HG03469 (cell line): ENCODE measurements around the gene NR6A1.

Experiments
- ATAC-seq: cut with Tn5 transposase; IDR thresholded peaks from one replicate; pipeline ENCODE4 v1.9.1; 2021; ENCODE audit warnings: mild to moderate bottlenecking, moderate library complexity, moderate number of reproducible peaks; ENCODE audit not compliant: unreplicated experiment

Gene NR6A1

DNA sequence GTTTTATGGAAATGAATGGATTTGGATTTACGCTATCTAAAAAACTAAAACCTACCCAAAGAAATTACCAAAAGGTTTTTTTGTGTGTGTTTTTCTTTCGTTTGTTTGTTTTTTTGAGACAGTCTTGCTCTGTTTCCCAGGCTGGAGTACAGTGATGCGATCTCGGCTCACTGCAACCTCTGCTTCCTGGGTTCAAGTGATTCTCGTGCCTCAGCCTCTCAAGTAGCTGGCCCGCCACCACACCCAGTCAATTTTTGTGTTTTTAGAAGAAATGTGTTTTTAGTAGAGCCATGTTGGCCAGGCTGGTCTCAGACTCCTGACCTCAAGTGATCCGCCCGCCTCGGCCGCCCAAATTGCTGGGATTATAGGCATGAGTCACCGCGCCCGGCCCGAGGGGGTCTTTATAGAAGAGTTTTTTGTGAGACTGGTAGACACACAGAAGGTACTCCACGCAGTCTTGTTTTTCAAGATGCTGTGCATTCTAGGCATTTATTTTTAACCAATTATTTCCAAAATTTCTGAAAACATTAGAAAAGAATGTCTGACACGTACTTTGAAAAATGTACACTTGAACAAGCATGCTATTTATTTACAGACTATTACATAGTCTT, 75.7 kb downstream of the NR6A1 start:
- ATAC-seq, result no peak

DNA sequence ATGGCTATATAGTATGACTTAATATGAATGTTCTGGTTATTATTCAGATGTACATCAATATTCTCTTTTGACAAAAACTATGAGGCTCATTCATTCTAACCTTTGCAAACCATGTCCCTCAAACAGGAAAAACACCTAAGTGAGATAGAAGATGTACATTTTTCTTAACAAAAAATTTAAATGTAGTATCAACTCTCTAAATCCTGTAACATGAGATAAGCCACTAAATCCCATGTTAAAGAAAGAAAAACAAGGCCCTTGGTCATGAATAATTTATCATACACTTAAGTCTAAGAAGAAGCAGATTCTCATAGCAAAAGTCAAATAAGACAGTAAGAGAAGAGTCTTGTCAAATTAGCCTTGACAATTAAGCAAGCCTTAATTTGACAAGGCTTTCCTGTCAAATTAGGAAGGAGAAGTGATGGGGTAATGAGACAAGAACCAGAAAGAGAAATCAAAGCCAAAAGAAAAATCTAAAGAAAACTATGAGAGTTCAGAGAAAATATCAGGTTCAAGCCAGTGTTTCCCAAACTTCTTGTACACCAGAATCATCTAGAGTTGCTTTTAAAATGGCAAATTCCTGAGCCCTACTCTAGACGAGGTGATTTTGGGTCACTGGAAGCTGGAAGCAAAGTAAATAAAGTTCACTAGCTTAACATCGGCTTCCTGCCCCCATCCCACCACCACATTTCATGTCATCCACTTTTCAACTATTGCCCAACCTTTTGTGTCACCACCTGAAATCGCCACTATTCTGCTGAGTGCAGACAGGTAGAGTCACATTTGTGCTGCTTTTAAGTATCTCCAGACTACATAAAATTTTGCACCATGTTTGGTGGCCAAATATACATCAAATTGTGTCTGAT, 76.5 kb downstream of the NR6A1 start:
- ATAC-seq, result no peak

DNA sequence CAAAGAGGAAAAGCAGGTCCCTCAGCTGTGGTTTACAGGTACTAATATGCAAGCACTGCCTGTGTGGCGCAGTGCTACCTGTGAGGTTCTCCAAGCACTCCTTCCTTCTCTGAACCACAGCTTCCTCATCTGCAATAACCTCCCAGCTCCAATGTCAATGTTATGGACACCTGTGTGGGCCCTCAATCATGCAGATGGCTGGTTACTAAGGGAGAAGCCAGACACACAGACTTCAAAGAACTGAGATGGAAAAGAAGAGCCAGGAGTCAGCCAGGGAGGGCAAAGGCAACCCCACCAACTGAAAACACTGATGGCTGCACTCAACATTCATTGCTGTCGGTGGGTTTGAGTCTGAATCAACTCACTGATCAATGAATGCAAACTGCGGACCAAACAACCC, 77.7 kb downstream of the NR6A1 start:
- ATAC-seq, result no peak

DNA sequence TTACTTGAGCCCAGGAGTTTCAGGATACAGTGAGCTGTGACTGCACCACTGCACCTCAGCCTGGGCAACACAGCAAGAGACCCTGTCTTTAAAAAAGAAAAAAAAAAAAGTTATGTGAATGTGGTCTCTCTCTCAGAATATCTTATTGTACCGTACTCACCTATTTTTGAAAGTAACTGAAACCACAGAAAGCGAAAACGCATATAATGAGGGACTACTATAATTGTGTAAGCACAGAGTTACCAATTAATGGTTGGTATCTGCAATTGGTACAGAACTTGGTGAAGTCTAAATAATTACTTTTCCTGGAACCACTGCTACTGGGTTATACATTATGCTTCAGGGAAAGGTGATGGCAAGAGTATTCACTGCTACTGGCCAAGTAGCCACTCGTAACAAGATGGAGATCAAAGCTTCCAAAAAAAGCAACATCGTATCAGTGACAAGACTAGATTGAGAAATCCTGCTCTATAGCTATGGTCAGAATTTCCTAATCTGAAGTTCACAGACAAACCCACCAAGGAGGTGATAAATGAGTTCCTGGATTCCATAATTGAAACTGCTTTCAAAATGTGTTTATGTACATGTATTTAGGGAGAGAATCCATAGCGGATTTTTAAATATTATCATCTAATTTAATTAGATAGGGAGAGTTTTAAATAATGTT, 82.7 kb downstream of the NR6A1 start:
- no peak for ATAC-seq

DNA sequence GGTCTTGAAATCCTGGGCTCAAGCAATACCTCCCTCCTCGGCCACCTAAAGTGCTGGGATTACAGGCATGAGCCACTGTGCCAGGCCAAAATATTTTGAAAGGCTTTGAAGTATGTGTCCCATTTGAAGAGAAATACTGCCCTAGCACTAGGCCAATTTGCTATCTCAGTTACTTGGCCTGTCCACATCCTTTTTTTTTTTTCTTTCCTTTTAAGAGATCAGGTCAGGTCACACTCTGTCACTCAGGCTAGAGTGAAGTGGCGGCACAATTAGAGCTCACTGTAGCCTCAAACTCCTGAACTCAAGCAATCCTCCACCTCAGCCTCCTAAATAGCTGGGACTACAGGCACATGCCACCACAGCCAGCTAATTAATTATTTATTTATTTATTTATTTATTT, 84.2 kb downstream of the NR6A1 start:
- ATAC-seq, result no peak

DNA sequence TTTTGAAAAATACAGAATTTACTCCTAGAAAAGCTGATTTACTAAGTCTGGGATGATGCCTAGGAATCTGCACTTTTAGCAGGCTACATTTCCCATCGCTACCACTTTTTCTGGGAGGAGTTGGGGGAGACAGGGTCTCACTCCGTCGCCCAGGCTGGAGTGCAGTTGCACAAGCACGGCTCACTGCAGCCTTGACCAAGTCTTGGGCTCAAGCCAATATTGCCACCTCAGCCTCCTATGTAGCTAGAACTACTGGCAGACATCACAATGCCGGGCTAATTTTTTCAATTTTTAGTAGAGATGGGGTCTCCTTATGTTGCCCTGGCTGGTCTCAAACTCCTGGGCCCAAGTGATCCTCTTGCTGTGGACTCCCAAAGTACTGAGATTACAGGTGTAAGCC, 85.9 kb downstream of the NR6A1 start:
- ATAC-seq, result no peak

DNA sequence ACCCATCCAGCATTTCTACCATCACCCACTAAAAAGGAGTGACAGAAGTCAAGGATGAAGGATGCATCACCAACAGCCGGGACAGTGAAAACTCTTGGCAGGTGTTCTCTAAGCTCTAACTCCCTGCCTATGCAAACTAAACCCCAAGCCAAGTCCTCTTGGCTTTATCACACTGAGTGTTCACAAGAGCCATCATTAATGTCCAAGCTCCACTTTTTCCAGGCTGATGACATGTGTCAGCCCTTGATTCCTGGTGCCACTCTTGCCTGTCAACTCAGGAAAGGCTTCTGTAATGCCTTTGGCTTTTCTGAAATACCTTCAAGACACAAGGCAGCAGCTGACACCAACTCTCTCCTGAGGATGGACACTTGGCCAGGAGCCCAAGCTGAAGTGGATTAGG, 86.9 kb downstream of the NR6A1 start:
- no peak for ATAC-seq

DNA sequence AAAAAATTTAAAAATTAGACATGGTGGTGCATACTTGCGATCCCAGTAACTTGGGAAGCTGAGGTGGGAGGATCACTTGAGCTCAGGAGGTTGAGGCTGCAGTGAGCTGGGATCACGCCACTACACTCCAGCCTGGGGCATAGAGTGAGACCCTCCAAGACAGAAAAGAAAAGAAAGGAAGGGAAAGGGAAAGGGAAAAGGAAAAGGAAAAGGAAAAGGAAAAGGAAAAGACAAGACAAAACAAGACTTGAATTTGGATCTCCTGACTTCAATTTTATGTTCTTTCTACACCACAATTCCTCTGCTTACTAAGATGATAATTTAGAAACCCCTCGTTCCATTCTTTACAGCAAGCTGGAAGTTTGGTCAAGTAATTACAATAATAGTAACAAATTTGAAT, 88.1 kb downstream of the NR6A1 start:
- ATAC-seq, result no peak

DNA sequence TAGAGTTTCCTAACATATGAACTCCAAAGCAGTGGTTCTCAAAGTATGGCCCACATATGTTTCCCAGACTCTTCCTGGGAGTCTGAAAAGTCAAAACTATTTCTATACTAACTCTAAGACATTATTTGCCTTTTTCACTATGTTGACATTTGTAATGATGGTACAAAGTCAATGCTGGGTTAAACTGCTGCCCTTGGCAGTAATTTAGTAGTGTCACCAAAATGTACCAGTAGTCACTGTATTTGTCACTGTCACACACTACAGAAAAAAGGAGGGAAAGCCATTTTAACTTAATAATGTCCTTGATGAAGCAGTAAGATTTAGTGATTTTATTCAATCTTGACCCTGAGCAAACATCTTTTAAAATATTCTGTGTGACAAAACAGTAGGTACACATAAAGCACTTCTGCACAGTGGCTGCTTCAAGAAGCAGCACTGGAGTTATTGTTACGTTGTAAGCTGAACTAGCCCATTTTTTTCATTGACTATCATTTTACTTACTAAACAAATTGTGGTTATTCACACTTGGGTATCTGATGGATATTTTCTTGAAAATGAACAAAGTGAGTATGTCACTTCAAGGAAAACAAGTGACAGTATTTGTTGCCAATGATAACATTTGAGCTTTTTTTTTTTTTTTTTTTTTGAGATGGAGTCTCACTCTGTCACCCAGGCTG, 90.3 kb downstream of the NR6A1 start:
- ATAC-seq, result no peak

DNA sequence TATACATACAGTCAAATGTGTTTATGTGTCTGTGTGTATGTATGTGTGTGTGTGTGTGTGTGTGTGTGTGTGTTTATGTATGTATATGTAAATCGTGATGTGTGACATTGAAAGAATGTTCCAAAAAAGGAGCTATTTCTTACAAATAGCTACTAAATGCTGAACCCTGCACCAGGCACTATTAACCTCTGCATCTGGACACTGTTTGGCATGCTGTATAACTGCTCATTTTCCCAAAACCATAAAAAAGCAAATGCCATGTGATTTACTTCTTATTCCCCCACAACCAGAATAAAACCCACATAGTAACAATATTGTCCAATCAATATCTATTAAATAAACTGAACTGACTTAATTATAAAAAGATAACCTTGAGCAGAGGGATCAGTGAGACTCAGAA, 91.1 kb downstream of the NR6A1 start:
- no peak for ATAC-seq

DNA sequence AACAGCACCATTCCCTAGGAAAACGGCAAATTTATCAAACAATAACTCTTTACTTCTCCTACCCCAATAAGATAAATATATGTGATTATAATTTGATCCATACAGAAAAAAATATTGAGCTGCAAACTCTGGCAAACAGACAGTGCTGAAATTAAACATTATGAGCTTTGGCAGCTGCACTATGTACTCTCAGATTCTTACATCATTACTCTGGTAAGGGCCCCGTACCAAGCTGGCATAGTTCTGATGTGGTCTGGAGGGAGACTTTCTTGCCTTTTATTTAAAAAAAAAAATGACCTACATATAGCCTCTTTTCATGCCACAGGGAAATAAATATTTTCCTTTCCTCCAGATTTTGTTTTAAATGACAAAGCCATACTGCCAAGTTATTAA, 95.0 kb downstream of the NR6A1 start:
- no peak for ATAC-seq

DNA sequence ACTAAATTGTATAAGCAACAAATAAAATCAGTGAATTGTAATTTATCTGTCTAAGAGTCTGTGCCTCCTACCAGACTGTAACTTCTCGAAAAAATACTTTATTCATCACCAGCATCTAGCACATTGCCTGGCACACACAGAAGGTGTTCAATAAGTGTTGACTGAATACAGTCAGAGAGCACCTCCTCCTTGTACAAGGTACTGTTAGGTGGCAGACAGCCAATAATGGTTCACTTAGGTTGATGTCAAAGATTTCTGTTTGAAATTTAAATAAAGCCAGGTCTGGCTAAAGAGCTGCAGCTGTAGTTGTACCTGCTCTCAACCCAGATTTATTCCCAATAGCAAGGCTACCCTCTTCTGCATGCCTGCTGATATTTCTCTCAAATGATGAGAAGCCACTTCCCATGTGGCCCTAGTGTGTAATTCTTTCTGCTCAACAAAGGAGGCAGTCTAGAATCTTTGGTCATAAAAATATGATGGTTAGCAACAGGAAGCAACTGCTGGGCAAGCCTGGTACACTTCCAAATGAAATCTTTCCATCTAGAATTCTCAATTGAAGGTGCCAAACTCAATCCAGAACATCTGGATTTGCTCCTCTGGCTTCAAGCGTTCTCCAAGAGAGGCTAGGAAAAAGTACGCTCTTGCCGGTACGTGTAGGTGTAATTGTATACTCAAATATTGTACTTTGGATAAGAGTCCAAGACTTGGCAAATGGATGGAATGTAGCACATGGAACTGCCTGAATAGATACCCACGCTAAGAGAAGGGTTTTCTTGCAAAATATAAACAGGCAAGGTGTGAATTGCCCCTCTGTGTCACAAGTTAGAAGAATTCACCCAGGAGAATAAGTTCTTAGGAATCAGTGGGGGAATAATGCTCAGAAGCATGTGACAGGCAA, 95.6 kb downstream of the NR6A1 start:
- no peak for ATAC-seq

DNA sequence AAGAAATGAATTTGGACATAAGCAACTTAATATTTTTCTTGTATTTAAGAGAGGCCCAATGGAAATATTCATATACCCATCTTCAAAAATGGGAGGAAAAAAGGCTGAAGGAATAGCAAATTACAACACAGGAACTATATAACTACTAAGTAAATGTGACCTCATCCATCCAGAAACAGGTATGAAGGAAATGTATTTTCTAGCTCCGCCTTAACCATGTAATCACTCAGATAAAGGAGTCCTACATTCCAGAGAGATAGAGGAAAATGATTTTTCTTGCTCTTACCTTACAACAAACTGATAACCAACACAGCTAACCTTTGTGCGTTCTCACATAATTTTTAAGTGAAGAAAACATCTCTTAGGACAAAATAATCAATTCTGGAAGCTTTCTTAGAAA, 96.5 kb downstream of the NR6A1 start:
- ATAC-seq, result no peak

DNA sequence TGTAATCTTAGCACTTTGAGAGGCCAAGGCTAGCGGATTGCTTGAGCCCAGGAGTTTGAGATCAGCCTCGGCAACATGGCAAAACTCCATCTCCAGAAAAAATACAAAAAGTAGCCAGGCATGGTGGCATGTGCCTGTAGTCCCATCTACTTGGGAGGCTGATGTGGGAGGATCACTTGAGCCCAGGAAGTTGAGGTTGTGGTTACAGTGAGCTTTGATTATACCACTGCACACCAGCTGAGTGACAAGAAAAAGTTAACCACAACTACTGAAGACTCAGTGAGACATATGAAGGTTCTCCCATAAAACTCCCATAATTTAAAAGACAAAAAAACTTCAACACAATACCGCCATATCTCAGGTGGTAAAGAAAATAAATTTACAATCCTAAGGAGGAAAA, 98.0 kb downstream of the NR6A1 start:
- no peak for ATAC-seq

DNA sequence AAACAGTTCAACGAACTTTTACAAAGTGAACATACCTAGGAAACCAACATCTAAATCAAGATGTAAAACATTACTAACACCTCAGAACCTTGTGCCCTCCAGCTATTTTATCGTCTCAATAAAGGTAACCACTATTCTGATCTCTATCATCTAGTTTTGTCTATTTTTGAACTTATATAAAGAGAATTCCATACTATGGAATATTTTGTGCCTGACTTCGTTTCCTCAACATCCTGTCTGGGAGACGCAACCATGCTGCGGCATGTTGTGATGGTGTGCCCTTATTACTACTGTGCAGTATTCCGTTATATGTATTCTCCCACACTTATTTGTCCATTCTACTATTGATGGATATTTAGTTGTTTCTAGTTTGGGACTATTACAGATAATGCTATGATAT, 99.2 kb downstream of the NR6A1 start:
- no peak for ATAC-seq

DNA sequence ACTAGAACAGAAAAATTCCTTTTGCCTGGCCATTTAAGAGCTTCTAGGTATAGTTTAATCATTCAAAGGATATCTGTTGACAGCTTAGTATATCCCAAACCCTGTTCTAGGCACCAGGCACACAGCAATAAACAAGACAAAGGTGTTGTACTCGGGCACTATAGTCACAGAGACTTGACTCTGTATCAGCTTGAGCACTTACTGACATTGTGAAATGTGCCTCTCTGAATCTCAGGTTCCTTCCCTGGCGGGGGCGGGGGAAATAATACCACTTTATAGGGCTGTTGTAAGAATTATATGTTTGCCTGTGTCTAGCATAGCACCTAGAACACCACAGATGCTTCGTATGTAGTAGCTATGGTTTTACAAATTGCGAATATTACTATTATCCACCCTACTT, 104.5 kb downstream of the NR6A1 start:
- no peak for ATAC-seq

DNA sequence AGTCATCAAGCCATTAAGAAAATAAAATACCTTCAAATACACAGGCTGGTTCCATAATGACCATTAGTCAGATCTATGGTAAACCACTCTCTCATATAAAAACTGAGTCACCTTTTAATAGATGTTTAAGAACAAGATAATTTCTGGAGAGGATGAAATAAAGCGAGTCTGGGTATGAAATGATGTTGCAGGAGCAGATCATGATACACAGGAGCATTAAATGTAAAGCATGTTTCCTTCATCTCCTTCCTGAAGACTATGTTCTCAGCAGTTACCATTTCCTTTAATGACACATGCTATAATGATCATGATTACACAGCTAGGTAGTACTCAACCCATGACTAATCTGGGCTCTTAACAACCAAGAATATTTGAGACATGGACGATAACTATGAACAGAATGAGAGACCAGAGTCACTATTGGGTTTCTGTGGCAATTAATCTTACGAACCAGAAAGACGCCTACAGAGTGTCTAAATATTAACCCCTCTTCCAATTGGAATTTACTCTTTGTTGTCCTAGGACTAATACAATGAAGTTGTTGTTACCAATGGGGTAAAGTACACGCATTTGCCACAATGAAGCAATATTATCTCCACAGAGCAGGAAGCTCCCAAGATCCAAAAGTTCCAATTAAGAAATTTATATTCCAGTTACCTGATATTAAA, 105.6 kb downstream of the NR6A1 start:
- ATAC-seq, result no peak

DNA sequence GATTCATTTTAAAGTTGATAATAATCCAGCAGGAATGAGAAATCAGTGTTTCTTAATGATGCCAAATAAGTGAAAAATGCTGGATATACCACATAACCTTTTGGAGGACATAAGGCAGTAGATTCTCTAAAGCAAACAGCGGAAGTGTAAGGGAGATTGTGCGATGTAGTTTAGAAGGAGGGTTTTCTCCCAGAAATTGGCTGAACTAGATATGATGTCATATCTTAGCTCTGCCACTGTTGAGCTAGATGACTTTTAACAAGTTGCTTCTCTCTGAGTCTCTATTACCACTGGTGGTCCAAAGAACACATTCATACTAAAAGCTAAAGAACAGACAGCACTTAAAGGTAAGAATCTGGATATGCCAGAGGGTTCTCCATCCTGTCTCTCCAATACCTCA, 107.0 kb downstream of the NR6A1 start:
- ATAC-seq, result no peak

DNA sequence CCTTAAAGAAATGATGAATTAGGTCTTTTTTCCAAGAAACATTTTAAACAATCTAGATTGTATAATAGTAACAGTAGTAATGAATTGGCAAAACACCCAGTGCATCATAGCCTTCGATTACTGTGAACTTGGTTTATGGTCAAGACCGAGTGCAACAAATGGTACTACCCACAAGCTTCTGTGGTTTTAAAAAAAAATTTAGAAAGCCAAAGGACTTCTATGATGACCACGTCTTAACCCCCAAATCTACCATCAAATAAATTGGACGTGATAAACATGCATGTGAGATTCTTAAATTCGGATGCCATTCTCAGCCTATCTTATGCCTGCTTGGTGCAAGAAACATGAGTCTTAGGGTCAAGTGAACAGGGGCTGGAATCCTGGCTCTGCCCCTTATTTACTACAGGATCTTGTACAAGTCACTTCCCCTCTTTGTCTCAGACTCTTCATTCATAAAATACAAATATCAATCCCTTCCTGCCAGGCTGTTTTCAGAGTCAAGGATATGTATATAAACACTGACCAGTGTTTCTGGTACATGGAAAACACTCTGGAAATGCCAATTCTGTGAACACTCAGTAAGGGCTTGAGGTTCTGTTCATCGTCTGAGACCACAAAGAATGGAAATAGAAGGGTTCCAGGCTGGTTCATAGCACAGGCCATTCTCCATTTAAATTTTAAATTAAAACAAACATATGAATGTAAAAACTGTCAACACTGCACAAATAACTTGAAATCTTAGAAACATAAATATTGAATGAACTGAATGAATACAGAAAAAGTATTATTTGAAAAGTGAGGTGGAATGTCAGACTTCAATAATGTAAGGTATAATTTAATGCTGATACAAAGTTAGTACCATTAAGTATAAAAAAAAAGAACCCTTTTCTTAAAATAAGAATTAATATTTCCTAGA, 107.8 kb downstream of the NR6A1 start:
- ATAC-seq, result no peak
